Urothelium cell line (cell line): ENCODE measurements around the gene ACAN.
A peak's percentile ranks its signal among the peaks of the same experiment; 100 is the strongest.

ENCODE experiments used
- DNase-seq: peaks from one replicate; pipeline ENCODE4 v3.0.0; 2011; ENCODE audit warnings: low spot score, mixed read lengths
- FAIRE-seq: peaks from 2 replicates; lab custom pipeline; 2011; peaks lifted over from hg19 to GRCh38; lab: Jason Lieb, UNC

Gene ACAN

DNA sequence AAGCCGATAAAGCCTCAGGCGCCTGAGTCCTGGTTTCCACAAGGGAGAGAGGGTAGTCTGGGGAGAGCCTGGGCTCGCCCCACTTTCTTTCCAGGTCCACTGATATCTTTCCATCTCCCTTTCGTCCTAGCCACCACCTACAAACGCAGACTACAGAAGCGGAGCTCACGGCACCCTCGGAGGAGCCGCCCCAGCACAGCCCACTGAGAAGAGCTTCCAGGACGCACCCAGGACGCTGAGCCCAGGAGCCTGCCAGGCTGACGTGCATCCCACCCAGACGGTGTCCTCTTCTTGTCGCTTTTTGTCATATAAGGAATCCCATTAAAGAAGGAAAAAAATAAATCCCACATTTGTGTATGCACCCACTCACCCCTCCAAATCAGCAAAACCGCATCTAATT lies 71.0 kb downstream of the ACAN start:
- no peak for DNase-seq
- no peak for FAIRE-seq

DNA sequence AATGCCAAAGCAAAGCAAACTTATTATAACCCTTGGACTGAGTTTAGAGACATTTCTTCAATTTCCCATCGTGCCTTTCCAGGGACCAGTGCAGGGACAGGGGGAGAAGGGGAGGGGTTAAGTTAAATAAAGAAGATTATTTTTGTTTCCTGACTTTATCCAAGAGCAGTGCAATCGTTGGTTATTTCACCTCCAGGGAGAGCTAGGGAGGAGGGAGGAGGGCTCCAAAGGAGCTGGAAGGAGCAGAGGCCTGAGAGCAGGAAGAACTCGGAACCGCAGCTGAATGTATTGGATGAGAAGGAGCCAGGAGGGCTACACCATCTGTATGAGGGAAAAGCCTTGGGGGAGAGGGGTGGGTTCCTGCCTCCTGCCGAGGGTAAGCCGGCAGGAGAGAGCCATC lies 71.4 kb downstream of the ACAN start:
- DNase-seq (no peak), FAIRE-seq (no peak)

DNA sequence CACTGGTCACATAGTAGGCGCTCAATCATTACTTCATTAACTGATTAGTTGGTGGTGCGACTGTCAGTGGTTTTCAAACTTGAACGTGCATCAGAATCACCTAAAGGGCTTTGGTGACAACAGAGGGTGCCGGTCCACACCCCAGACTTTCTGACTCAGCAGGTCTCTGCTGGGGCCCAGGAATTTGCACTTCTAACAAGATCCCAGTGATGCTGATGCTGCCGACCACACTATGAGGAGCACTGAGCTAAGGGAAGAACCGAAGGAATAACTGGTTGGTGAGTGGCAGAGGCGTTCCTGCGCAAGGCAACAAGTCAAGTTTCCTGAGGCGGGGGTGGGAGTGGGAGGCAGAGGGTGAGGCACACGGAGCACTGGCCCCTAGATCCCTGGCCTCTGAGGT lies 73.3 kb downstream of the ACAN start:
- FAIRE-seq (no peak), DNase-seq (no peak)

DNA sequence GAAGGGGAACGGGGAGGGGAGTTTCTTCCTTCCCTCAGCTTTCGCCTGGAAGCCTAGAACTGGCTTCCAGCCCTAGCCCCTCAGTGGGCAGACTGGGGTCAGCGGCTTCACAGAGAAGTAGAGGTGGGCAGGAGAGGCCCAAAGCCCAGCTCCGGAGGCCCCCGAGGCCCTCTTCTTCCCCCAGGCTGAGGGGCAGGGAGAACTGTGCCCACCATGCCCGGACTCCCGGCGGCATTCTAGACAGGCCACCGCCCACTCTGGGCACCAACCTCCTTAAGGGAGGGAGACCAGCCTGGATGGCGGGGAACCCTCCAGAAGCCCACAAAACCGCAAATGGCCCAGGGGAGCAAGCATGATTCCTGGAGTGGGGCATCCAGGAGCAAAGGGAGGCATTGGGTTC lies 74.2 kb downstream of the ACAN start:
- DNase-seq: no peak
- FAIRE-seq: no peak

GRCh38 chr15:88877906-88878305 lies 74.7 kb downstream of the ACAN start:
- FAIRE-seq (no peak), DNase-seq (no peak)

DNA sequence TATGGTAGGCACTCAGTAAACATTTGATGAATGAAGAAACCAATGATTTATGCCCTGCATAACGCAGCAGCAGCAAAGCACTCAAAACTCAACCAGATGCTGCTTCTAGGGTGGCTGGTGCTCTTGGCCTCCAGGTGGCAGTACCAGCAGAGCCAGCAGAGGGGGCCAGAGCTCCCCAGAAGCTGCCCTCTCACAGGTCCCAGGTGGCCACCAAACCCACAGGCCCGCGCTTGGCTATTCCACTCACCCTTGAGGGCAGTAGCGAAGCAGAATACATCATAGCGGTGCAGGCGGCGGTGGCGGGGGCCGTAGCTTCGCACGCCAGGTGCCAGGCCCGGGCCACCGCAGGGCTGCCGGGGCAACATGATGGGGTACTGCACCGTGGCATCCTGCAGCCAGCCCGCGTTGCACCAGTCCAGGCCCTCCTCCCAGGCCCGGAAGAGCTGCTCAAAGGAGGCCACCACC lies 75.5 kb downstream of the ACAN start:
- DNase-seq (peak; percentile 76), FAIRE-seq (no peak)

DNA sequence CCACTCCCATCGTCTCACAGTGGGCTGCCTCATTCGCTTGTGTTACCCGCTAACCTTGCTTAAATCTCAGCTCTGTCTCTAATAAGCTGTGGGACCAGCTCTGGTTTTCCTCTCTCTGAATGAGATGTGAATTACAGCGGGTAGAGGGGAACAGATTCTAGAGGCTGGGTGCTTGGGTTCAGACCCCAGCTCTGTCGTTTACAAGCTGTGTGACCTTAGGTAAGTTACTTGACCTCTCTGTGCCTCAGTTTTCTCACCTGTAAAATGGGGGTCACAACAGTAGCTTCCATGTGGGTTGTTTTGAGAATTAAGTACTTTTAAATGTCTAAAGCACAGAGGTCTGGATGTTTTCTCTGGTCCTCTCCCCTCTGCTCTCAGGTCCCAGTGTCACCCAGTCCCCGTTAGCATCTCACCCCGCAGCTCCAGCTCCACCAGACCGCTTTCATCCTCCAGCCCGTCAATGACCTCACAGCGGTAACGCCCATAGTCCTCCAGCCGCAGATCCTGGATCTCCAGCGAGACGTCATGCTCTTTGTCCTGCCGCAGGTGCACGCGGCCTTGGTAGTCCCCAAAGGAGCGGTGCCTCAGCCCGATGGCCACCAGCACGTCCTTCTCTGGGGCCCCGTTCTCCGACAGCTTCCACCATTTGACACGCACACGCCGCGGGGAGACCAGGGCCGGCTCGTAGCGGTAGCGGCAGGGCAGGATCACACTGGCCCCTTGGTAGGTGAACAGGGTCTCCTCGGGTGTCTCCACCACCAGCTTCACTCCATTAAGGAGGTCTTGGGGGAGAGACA lies 77.9 kb downstream of the ACAN start:
- FAIRE-seq (no peak), DNase-seq (no peak)

- peak; percentile 17 for FAIRE-seq
Observed at GRCh38 chr15:88881775-88882174, 78.5 kb downstream of the ACAN start.

DNA sequence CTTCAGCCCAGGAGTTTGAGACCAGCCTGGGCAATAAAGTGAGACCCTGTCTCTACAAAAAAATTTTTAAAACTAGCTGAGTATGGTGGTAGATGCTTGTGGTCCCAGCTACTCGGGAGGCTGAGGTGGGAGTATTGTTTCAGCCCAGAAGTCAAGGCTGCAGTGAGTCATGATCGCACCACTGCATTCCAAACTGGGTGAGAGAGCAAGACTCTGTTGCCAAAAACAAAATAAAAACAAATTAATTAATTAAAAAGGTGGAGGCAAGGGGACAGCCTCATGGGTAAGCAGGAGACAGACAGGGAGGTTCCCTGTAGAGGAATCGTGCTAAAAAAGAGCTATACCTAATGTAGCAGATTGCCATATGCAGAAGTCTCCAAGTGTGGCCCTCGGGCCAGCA lies 79.5 kb downstream of the ACAN start:
- DNase-seq (peak; percentile 40), FAIRE-seq (peak; percentile 56)

More at GRCh38 chr15:88881775-88882174, 78.5 kb downstream of the ACAN start:
- DNase-seq: no peak

GRCh38 chr15:88887068-88887580 lies 83.9 kb downstream of the ACAN start:
- FAIRE-seq (no peak), DNase-seq (no peak)

GRCh38 chr15:88888719-88889118 lies 85.5 kb downstream of the ACAN start:
- no peak for FAIRE-seq
- DNase-seq: no peak

DNA sequence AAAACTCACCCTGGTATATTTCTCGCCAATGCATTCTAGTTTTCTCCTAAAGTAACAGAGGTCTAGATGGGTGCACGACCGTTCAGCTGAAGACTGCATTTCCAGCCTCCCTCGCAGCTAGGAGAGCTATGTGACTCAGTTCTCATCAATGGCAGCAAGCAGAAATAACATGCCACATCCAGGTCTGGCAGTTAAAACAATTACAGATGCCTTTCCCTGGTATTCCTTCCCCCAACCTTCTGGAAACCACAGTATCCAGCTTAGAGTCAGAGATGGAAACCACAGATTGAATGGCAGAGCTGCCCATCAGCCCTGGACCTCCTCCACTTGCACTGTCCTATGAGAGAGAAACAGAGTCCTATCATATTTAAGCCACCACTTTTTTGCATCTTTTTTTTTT lies 87.3 kb downstream of the ACAN start:
- peak; percentile 41 for DNase-seq
- FAIRE-seq: no peak

- FAIRE-seq (no peak), DNase-seq (no peak)
Observed at GRCh38 chr15:88891540-88892254, 88.5 kb downstream of the ACAN start.

- DNase-seq (peak; percentile 86), FAIRE-seq (peak; percentile 13)
Observed at GRCh38 chr15:88894348-88894818, 91.1 kb downstream of the ACAN start.

DNA sequence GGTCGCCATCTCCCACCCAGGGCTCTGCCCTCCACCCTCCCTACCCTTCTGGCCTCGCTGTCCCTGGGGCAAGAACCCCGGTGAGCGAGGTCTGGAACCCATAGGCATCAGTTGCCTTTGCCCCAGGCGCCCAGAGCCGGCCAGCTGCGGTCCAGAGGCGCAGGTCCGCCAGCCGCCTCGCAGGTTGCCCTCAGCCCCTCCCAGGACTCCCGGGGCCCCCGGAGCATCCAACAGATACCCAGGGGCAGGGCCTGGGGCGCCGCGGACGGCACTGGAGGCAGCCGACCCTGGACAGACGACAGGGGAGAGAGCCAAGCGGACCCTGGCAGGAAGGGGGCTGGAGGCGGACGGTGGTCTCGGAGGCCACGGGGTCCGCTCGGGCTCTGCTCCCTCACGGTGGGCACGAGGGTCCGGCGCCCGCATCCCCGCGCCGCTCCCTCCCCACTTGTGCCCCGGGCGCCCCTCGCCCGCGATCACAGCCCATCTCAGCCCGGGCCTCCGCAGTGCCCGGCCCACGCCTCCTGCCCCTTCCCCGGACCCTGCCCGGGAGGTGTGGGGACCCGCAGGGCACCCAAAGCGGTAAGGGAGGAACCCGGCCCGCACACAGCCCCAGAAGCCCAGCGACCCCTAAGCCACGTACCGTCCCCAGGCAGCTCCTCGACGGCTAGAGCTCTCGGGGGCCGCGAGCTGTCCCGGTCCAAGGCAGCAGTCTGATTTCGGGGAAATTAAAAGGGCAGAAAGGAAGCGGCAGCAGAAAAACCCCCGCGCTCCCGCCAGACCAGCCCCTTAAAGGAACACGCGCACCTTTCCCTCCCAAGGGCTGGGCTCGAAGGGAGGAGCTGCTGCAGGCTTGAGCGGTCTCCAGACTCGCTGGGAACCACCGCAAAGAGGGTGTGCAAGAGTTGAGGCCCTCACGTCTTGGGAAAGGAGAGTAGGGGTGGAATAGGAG lies 91.9 kb downstream of the ACAN start, which contains the start of gene HAPLN3:
TSS of gene HAPLN3 (minus strand) at position 726 of the 949 bp plus-strand sequence. CDS start 8,246 bp downstream, outside the sequence.
- DNase-seq: peak; percentile 80
- FAIRE-seq: peak; percentile 44

GRCh38 chr15:88896333-88897033 lies 93.2 kb downstream of the ACAN start:
- FAIRE-seq: peak; percentile 69
- DNase-seq: no peak

GRCh38 chr15:88897142-88897455 lies 93.9 kb downstream of the ACAN start:
- no peak for DNase-seq

GRCh38 chr15:88897456-88898194 lies 94.4 kb downstream of the ACAN start:
- FAIRE-seq: peak; percentile 87
- peak; percentile 75 for DNase-seq

More at GRCh38 chr15:88897142-88897455, 93.9 kb downstream of the ACAN start:
- no peak for FAIRE-seq

- no peak for DNase-seq
- FAIRE-seq: no peak
Observed at GRCh38 chr15:88898736-88899135, 95.5 kb downstream of the ACAN start.
